Activated naive CD4-positive, alpha-beta T cell treated with anti-CD3 and anti-CD28 coated beads for 36 hours (primary cell): ENCODE results near the gene STRA6. TPM values are rescaled to one million over a fixed set of nuclear protein-coding genes. Genes with fewer than 3 reads are reported as not detected.

Experiments used
- total RNA-seq, 2 experiments: library from RNA; stranded (reverse); gene quantifications; one replicate each; pipeline ENCODE4 v1.2.3, GENCODE V29; 2021

STRA6 gene
- total RNA-seq, 2 experiments from 2014 or later: not detected

Other genes with a start within 250 kb of the STRA6 start
- gene STOML1, start 210.5 kb downstream of the STRA6 start, total RNA-seq: 1 to 10 TPM; 8.7 to 9.5 TPM
- 10 to 100 TPM; 69.6 to 70.2 TPM for gene PML, start 208.1 kb downstream of the STRA6 start, total RNA-seq
- under 1 TPM; 0.14 to 0.84 TPM for gene GOLGA6A, start 120.2 kb downstream of the STRA6 start, total RNA-seq
- gene ISLR2, start 72.2 kb downstream of the STRA6 start, total RNA-seq: not detected
- not detected for gene ISLR, start 29.1 kb downstream of the STRA6 start, total RNA-seq
- gene CCDC33, start 33.5 kb upstream of the STRA6 start, total RNA-seq: not detected
- gene CYP11A1, start 164.9 kb upstream of the STRA6 start, total RNA-seq: not detected
- 10 to 100 TPM; 45.7 to 46.9 TPM for gene SEMA7A, start 231.2 kb upstream of the STRA6 start, total RNA-seq